HG03571 (cell line): ENCODE results near the gene THRSP.
"Not testable (repeated sequence)": the region's sequence is repeated elsewhere in the genome, so short reads cannot be mapped to it uniquely, and the experiment has no call there.

Experiments used
- ATAC-seq: cut with Tn5 transposase; IDR thresholded peaks from one replicate; pipeline ENCODE4 v1.9.1; 2021; ENCODE audit not compliant: unreplicated experiment

Gene THRSP

DNA sequence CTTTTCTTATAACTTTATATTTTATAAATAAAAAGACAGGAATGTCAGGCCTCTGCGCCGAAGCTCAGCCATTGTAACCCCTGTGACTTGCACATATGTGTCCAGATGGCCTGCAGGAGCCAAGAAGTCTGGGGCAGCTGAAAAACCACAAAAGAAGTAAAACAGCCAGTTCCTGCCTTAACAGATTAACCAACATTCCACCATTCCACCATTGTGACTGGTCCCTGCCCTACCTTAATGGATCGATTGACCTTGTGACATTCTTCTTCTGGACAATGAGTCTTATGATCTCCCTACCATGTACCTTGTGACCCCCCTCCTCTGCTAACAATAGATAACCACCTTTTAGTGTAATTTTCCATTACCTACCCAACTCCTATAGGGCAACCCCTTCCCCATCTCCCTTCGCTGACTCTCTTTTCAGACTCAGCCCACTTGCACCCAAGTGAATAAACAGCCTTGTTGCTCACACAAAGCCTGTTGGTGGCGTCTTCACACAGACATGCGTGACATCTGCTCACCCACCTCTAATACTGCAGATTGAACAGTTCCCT, 22.9 kb downstream of the THRSP start:
- not testable (repeated sequence) for ATAC-seq

DNA sequence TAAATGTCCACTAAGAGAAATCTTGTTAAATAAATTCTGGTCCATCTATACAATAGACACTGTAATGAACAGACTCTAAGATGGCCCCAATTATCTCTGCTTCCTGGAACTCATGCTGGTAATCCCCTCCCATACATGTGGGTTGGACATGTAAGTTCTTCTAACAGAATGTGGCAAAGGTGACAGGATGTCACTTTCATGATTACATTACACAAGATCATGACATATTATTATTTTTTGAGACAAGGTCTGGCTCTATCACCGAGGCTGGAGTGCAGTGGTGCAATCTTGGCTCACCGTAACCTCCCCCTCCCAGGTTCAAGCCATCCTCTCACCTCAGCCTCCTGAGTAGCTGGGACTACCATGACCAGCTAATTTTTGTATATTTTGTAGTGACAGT, 30.6 kb downstream of the THRSP start:
- ATAC-seq: no peak

DNA sequence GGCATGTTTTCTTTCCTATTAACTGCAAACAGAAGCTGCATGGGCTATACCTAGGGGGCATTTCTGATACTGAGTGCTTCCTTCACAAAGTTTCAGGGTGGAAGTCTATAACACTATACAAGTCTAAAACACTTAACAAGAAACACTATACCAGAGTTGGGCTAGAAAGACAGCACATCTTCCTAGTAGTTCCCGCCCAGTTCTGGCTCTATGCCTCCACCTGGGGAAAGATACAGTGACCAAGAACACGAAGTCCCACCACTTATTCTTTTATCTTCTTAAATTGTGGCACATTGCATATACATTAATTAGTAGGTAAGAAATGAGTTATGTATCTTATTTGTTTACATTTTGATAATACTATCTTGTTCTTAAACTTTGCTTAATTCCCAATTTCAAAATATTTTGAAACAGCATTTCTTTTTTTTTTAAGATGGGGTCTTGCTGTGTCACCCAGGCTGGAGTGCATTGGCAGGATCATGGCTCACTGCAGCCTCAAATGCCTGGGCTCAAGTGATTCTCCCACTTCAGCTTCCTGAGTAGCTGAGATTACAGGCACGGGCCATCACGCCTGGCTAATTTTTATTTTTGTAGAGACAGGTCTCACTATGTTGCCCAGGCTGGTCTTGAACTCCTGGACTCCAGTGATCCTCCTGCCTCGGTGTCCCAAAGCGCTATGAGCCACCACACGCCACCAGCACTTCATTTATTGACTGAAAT, 34.2 kb downstream of the THRSP start:
- no peak for ATAC-seq

DNA sequence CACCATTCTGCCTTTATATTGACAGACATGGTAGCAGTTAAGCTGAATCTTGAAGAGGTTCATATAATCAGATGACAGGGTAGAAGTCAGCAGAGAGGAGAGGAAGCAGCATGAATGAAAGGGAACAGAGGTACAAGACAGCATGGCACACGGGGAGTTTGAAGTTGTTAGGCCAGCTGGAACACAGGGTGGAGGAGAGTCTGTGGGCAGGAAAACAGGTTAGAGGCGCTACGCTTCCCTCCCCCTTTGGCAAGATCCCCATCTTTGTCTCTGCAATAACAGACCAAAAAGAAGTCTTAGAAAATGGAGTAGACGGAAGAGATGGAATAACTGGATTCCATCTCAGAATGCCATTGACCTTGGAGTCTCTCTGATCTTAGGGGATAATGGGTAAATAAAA, 36.0 kb downstream of the THRSP start:
- ATAC-seq: no peak

DNA sequence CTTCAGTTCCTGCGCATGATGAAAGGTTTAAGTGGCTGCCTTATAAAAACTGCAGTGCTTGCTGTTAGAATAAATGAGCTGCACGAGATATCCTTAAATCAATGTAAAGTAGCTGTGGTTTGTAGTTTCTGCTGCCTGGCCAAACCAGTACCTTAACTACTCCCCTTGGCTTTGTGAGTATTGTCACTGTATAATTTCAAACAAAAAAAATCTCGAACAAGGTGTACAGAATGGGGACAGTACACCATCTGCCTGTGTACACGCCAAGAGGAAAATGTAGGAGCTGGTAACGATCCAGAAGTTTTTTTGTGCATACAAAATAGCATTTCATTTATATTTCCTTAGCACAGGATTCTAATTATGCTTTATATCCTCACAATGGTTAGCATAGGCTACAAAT, 36.6 kb downstream of the THRSP start:
- ATAC-seq: no peak

DNA sequence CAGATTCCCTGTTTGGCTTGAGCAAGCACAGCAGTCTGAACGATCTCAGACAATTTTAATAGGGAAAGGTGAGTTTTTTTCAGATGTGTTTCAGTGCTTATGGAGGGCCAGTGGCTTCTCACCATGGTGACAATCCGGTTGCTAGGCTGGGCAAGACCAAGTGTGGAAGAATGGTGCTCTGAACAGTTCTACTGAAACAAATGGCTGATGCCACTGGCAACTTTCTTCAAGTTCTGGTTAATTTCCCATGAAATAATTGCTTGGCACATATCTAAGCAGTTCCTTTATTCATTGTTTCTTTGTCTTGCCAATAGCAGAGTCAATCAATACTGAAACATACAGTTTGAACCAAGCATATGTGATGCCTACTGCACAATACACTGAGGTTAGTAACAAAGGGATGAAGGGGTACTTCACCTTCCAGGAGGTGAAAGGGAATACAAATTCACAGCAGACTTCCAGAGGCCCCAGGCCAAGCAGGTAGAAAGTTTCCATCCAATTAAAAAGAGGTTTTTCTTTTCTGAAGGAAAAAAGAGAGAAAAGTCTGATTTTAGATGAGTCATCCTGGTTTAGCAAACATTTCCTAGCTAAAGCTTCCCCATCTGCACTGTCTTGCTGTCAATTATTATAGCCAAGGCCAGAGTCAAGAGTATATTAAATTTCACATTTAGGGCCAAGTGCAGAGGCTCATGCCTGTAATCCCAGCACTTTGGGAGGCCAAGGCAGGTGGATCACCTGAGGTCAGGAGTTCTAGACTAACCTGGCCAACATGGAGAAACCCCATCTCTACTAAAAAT, 37.2 kb downstream of the THRSP start:
- no peak for ATAC-seq

DNA sequence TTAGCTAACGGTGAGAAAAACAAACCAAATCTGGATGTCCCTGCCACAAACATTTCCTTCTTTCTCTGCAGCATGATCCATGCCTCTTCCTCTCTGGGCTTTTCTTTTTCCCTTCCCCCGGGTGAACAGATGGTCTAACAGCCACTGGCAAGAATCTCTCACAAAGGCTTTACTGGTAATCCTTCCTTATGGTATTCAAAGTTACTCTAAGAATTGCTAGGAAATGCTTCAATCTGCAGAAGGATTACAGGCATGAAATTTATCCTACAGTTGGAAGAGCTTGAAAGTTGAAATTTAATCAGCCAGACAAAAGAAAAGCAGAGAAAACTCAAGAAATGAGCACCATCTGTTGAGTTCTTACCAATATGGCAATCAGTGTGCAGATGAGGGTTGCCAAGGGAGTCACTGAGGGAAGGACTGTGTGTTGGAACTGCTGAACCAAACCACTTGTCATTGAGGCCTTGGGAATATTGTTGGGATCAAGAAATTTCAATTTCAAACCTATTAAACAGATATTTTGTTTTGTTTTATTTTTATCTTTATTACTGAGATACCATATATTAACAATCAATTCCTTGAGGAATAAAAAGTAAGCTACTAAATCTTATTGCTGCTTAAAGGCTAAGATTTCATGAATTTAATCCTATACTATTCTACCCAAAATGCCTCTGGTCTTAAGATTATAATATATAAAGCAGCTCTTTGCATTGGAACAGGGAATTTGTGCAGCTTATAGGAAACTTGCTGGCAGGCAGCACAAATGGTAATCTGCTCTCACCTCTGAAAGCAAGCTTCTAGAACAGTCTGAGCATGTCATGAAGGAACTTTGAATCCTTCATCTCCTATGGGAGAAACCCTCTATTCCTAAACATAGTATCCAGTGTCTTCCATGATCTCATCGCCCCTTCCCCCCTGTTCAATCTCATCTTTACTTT, 45.7 kb downstream of the THRSP start:
- no peak for ATAC-seq

DNA sequence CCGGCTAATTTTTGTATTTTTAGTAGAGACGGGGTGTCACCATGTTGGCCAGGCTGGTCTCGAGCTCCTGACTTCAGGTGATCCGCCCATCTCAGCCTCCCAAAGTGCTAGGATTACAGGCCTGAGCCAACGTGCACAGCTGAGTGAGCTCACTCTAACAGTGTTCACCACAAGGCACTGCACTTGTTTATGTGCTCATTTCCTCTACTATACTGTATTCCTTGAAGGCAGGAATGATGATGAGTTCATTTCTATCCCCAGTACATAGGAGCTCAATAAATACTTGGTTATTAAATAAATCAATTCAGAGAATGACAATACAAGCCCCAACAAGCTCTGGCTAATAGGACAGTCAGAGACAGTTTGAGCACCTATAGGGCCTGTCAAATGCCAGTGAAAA, 46.7 kb downstream of the THRSP start:
- no peak for ATAC-seq

DNA sequence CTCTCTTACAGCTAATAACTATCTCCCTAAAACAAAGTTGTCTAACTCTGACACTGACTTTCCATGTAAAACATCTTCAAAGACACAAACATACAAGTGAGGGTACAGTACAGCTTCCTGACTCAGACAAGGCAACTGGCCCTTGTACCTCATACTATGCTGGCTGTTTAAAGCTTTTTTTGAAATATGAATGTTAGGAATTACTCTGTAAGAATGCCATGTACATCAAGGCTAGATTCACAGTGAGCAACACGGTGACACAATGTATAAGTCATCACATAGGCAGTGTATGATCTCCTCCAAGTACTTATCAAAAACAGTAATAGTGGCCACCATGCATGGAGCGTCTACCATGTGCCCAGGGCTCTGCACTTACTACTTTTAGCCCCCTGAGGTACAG, 47.2 kb downstream of the THRSP start:
- no peak for ATAC-seq

DNA sequence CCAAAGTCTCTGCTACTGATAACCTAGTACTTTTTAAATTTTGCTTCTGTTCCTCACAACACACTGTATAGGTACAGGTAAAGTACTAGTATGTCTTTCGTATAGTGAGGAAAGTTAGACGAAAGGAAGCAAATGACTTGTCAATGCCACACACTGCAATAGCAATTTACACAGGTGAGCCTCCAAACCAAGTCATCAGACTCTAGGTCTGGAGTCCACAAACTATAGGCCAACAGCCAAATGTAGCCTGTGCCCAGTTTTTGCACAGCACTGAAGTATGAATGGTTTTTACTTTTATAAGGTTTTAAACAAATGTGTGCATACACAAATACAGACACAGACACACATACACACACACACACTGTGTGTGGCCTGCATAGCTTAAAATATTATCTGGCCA, 47.6 kb downstream of the THRSP start:
- ATAC-seq: no peak

DNA sequence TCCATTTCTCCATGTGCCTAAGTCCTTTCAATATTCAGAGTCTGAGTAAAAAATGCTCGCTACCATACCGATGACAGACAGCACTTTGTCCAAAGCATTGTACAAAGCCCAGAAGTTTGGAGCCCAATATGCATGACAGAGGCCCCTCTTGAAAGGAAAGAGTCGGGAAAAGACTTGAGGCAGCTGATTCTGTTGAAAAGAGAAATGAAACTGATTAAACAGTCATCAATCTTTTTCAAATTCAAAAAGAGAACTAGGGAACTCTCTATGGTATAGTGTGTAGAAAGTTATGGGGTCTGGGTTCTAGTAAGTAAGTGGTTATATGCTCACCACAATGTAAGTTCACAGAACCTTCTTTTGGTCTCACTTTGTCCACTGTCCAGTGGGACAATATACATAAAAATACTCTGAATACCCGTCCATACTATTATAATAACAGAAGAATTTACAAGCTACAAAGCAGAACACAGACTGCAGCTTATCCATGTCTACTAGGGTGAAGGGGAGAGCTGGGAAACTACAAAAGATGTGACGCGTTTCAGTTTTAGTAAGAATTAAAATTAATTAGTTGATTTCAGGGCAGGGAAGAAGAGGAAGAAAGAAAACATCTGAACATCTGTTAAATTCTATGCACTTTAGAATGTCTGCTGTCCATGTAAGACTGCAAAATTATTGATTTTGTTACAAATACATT, 49.1 kb downstream of the THRSP start:
- ATAC-seq: no peak
